HG03280 (cell line): ENCODE data around the gene SRCAP.

Experiments
- ATAC-seq: cut with Tn5 transposase; IDR thresholded peaks from one replicate; pipeline ENCODE4 v1.9.1; 2021; ENCODE audit warnings: mild to moderate bottlenecking, moderate library complexity; ENCODE audit not compliant: unreplicated experiment

SRCAP gene

DNA sequence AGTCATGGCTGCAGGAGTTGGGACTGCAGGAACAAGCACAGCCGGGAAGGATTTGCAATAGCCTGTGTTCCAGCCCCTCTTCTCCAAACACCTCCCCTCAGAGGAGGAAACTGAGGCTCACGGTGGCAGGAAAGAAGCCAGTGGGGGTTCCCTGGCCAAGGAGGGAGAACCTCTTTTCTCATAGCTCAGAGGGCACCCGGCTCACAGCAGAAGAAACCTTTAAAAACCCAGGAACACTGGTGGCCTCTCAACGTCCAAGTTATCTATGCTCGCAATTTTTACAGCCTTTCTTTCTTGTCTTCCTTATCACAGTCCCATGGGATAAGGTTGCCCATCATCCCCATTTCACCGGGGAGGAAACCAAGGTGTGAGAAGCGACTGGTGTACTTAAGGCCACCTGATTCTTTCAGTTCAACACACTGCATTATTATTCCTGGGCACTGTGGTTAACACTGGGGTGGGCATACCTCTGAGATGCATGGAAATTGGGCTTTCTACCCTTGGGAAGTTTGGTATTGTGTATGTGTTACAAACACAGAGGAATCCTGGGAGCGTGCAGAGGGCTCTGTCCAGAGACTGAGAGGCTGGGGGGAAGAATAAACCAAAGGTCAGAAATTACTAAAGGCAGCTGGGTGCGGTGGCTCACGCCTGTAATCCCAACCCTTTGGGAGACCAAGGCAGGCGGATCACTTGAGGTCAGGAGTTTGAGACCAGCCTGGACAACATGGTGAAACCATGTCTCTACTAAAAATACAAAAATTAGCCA, 88.8 kb downstream of the SRCAP start:
- no peak for ATAC-seq
